ENCODE data around the gene SLC24A3. TPM values are rescaled to one million over a fixed set of nuclear protein-coding genes. Genes with fewer than 3 reads are reported as not detected.

The SLC24A3 gene
- total and polyA plus RNA-seq, 9 donors: 4.8 to 40.5 (median 18.6) TPM

GRCh38 chr20:19384940-19385339 lies 172.5 kb downstream of the SLC24A3 start:
- H3K27ac ChIP-seq: no peak overlapping the region
- H3K4me3 ChIP-seq: no peak overlapping the region
- H3K36me3 ChIP-seq: no peaks in the 10 kb centered on the region
- TF ChIP-seq CTCF (IDR thresholded peaks at IDR 0.05) (no peak), EP300 (IDR thresholded peaks at IDR 0.05) (no peak)
- no peaks in the 10 kb centered on the region for H3K9me3 ChIP-seq
- H3K4me1 ChIP-seq (ENCODE audit: insufficient read depth): no peaks in the 10 kb centered on the region
- no peaks in the 10 kb centered on the region for H3K27me3 ChIP-seq
- DNase-seq: no peak
- intact Hi-C loops (cut with DNase I): no loop called here

GRCh38 chr20:19387251-19387650 lies 174.8 kb downstream of the SLC24A3 start:
- no peaks in the 10 kb centered on the region for H3K9me3 ChIP-seq
- no peak overlapping the region for H3K4me3 ChIP-seq
- no peak for DNase-seq
- TF ChIP-seq EP300 (IDR thresholded peaks at IDR 0.05): no peak
- no peak for TF ChIP-seq POLR2A (IDR thresholded peaks at IDR 0.05)
- TF ChIP-seq CTCF (IDR thresholded peaks at IDR 0.05): no peak
- H3K4me1 ChIP-seq (ENCODE audit: insufficient read depth): no peaks in the 10 kb centered on the region
- H3K27me3 ChIP-seq: no peaks in the 10 kb centered on the region
- no peaks in the 10 kb centered on the region for H3K36me3 ChIP-seq
- intact Hi-C loops (cut with DNase I): no loop called here
- no peak overlapping the region for H3K27ac ChIP-seq

GRCh38 chr20:19392344-19393130 lies 180.1 kb downstream of the SLC24A3 start:
- H3K9me3 ChIP-seq: no peaks in the 10 kb centered on the region
- H3K27me3 ChIP-seq: no peaks in the 10 kb centered on the region
- no peaks in the 10 kb centered on the region for H3K36me3 ChIP-seq
- no peak for DNase-seq
- H3K4me3 ChIP-seq: no peak overlapping the region
- intact Hi-C loops (cut with DNase I): no loop called here
- H3K27ac ChIP-seq: no peak overlapping the region
- no peaks in the 10 kb centered on the region for H3K4me1 ChIP-seq (ENCODE audit: insufficient read depth)
- TF ChIP-seq EP300 (IDR thresholded peaks at IDR 0.05): no peak
- no peak for TF ChIP-seq CTCF (IDR thresholded peaks at IDR 0.05)
- TF ChIP-seq POLR2A (IDR thresholded peaks at IDR 0.05): no peak
- 85 to 92% (median 92%) methylated on average over 2 of the region's 2 CpGs for WGBS, 3 donors

- no peaks in the 10 kb centered on the region for H3K36me3 ChIP-seq
- TF ChIP-seq POLR2A (IDR thresholded peaks at IDR 0.05) (no peak), CTCF (IDR thresholded peaks at IDR 0.05) (no peak), EP300 (IDR thresholded peaks at IDR 0.05) (no peak)
- DNase-seq: no peak
- no peak overlapping the region for H3K4me3 ChIP-seq
- WGBS, 3 donors: 68 to 73% (median 68%) methylated on average over 3 of the region's 3 CpGs
- no peaks in the 10 kb centered on the region for H3K27me3 ChIP-seq
- no peaks in the 10 kb centered on the region for H3K9me3 ChIP-seq
- H3K4me1 ChIP-seq (ENCODE audit: insufficient read depth): no peaks in the 10 kb centered on the region
- intact Hi-C loops (cut with DNase I): no loop called here
- H3K27ac ChIP-seq: no peak overlapping the region
Observed at GRCh38 chr20:19396460-19397081, 184.1 kb downstream of the SLC24A3 start.
